Fibroblast of gingiva (primary cell): Measurements from ENCODE around the gene CLRN2.
"Not testable (repeated sequence)": the region's sequence is repeated elsewhere in the genome, so short reads cannot be mapped to it uniquely, and the experiment has no call there.

Experiments
- DNase-seq: peaks from one replicate; pipeline ENCODE4 v3.0.0-alpha.2; 2011; ENCODE audit warnings: low read depth

Gene CLRN2

DNA sequence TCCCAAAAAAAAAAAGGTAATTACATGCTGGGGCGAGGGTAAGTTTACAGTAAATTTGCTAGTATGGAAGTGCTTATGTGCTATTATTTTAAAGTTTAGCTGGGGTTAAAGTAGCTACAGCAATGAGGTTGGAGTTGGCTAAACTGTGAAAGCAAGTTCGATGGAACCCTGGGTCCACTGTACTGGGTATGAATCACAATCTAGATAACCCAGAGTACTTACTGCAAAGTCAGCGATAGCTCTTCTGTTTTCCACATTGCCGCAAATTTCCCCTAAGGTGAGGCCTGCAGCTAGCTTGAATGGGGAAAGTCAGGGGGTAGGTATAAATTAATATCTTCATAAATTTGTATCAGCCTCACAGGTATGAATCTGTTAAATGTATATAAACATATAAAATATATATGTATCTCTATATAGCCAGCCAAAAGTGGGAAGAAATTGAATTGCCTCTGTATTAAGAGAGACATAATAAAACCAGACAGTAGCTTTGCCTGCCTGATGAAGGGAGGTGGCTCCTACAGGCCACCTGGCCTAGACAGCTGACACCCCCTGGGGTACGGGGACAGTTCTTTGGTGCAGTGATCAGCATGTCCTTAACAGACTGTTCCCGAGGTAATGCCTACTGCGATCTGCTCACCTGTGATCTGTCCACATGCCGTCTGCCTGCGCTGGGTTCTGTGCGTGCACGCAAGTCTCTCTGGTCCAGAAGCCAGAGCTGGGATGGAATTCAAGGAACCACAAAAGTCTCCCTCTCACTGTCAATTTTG is 30.6 kb downstream of the CLRN2 start:
- DNase-seq, result no peak

DNA sequence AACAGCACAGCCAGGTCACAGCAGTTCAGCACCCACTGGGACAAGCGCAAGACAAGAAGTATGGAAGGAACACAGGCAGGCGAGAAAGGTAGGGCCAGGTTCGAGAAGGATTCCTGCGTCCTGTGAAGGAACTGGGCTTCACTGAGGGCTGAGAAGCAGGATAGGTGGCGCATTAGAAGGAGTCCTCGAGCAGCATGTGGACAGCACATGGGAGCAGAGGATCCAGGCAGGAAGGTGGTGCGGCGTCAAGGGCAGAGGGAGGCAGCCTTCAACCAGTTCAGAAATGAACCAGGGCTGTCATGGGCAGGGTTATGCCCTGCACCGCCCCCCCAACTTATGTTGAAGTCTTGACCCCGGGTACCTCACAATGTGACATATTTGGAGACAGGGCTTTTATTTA is 31.3 kb downstream of the CLRN2 start:
- no peak for DNase-seq

DNA sequence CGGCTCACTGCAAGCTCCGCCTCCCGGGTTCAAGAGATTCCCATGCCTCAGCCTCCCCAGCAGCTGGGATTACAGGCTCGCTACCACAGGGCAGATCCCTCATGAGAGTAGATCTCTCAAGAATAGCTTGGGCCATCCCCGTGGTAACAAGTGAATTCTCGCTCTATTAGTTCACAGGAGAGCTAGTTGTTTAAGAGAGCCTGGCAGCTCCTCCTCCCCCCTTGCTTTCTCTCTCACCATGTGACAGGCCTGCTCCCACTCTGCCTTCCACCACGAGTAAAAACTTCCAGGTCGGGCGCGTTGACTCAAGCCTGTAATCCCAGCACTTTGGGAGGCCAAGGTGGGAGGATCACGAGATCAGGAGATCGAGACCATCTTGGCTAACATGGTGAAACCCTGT is 31.7 kb downstream of the CLRN2 start:
- DNase-seq, result no peak

DNA sequence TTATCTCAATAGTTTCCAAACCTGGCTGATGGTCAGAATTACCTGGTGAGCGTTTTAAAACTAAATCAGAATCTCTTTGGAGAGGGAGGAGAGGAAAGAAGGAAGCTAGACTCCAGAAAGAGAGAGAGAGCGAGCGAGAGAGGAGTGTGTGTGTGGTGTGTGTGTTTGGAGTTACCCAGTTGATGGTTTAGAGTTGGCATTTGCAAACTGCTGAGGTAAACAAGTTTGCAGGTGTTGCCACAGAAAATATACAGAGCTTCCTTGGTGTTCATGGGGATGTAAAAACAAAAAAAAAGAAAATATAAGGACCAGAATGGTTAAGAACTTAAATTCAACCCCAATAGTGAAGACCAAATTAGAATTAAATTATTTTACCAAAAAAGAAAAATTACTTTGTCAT is 35.6 kb downstream of the CLRN2 start:
- DNase-seq, result no peak

DNA sequence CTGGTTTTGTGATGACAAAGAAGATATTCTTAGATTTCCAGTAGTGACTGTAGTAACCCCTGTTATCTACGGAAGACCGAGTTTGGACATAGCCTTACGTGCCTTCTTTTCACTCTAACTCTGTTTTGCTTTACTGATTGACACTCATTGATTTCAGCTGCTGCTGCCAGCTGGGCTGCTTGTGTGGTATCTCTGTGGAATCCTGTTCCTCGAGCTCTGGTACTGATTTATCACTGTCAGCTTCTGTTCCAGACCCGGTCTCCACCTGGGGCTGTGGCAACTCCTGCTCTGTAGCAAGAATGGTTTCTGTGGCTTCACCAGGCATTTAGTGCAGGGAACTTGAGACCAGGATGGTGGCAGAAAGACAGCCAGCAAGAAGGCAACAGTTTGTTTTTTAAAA is 37.5 kb downstream of the CLRN2 start:
- DNase-seq, result no peak

DNA sequence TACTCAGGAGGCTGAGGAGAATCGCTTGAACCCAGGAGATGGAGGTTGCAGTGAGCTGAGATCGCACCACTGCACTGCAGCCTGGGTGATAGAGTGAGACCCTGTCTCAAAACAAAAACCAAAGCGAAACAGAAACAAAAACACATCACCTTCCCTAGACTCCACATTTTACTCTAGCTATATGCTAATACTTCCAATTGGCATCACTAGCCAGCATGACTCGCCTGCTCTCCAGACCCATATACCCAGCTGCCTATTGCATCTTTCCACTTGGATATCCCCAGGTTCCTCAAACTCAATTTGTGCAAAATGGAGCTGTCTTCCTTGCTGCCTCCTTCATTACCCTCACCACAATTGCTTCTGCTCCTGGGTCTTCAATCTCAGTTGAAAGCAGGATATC is 39.6 kb downstream of the CLRN2 start:
- no peak for DNase-seq

DNA sequence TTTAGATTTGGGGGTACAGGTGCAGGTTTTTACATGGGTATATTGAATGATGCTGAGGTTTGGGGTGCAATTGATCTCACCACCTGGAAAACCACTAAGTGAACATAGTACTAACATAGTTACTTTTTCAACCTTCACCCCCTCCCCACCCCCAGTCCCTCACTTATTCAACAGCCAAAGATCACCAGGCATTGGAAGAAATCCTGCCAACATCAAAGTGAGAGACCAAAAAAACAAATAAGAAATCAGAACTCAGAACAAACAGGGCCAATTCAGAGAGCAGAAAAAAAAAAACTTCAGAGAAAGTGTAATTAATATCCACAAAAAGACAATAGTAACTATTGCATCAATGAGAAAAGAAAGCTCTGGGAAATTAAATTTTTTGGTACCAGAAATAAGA is 41.5 kb downstream of the CLRN2 start:
- no peak for DNase-seq

DNA sequence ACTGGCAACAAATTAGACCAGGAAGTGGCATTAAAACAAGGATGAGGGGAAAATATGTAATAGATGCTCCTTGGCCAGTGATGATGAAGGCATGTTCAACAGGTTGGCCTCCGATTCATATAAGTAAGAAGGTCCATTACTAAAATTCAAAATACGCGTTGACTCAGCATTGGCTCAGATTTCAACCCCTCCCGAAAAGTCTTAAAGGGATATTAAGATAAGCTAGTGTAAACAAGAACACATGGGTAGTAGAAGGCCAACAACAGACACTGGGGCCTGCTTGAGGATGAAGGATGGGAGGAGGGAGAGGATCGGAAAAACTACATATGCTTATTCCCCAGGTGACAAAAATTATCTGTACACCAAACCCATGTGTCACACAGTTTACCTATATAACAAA is 42.9 kb downstream of the CLRN2 start:
- no peak for DNase-seq

DNA sequence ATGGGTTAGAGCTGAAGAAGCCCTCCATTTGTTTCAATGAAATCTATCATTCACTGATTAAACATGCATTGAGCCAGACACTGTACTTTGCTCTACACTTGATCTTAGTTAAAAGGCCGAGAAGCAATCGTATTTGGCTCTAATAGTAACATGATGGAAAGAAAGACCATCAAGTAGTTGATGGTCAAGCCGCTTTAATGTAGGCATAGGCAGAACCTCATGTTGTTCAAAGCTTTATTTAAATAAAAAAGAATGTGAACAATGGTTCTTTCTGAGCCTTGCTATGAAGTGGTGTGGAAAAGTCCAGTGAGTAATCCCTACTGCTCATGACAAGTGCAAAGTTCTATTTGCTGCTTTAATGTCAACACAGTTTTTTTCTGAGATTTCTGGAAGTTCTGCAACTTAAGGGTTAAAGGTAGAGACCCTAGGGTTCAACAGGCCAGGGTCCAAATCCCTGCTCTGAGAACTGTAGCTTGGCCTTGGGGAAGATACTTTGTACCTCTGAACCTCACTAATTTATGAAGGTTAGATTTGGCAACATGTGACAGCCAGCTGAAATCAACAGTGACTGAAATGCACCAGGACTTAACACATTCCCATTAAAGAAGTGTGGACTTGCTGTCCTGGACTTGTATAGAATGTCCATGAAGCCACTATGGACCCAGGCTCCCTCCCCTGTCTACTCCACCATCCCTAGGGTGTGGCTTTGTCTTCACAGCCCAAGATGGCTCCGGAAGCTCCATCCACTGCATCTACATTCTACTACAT is 44.2 kb downstream of the CLRN2 start:
- no peak for DNase-seq

DNA sequence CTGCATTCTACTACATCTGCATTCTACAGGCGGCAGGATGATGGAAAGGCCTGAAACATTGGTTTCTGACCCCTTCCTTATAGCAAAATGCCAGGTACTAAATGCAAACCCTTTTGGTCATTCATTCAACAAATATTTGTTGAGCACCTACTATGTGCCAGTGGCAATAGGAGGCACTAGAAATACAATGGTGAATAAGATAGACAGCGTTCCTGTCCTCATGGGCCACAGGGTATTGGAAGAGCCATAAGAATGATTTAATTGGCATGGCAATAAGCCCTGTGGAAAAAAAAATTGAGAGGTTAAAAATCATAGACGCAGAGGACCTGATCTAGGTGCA is 44.7 kb downstream of the CLRN2 start:
- DNase-seq, result no peak

DNA sequence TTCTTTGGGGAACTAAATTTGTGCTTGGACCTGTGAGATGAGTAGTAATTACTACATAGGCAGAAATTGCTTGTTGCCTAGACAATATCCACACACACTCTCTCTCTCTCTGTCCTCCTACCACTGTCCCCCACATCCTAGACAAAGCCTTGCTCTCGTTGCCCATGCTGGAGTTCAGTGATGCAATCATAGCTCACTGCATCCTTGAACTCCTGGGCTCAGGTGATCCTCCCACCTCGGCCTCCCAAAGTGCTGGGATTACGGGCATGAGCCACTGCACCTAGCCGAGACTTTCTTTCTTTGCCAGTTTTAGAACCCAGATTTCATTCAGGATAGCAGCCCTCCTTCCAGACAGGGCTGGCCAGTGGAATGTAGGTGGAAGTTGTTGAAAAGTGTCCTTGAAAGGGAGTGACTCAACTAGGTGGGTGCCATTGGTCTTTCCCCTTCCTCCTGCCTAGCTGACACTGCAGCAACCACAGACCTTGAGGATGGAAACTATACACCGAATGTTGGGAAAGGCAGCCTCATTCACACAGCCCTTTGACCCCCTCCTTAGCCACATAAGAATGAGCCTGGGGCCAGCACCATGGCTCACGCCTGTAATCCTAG is 45.2 kb downstream of the CLRN2 start:
- no peak for DNase-seq

DNA sequence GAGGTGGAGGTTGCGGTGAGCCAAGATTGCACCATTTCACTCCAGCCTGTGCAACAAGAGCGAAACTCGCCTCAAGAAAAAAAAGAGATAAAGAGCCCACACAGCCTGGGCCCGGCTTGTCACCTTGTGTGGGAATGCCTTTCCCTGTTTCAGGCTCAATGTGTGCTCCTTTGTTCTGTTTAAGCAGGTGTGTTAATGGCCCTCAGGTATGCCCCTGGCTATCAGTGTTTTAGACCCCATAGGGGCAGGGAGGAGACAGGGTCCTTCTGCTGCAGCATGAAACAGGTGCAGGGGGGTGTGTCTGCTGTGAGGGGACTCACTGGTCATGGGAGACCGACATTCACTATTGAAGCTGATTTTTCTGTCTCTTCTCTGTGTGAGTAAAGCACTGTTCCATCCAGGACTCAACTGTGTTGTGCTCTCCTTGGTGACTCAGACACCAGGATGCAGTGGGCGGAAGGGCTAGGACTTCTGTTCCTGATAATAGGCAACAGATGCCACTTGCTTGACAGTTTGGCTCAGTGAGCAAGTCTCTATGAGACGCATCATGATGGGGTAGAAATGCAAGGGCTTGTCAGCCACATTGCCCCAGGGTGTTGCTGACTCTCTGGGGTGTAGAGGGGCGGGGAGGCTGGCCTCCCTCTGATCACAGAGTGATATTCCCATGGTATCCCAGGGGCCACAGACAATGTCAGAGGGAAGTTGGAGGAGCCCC is 46.4 kb downstream of the CLRN2 start:
- peak; percentile 58 for DNase-seq

DNA sequence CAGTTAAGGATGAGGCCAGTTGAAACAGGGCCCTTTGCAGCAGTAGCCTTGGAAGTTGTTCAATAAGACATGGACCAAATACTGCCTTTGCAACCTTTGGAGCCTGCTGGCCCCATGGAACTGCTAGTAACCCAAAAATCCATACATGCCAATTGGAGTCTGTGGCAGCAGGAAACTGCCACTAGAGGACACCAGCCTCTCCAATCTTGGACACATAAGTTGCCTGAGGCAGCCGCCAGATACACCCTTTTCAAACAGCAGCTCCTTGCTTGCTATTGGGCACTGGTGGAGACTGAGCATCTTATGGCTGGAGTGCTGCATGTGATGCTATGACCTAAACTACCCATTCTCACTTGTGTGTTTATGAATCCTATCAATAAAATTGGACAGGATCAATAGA is 47.2 kb downstream of the CLRN2 start:
- no peak for DNase-seq

DNA sequence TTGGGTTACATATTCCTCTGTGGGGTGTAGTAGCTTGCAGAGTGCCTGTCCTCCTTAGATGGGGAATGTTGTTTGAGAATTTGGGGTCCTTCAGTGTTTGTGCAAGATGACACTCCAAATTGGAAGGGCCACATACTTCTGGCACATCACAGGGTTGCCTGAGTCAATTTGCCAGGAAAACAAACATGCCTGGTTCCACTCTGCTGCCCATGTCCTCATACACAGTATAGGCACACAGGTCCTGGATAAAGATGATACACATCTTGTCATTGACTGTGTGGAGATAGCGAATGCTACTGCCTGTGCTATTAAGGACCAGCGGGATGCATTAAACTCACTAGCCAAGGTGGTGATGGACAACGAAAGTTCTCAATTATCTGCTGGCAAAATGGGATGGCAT is 50.9 kb downstream of the CLRN2 start:
- DNase-seq, result no peak

DNA sequence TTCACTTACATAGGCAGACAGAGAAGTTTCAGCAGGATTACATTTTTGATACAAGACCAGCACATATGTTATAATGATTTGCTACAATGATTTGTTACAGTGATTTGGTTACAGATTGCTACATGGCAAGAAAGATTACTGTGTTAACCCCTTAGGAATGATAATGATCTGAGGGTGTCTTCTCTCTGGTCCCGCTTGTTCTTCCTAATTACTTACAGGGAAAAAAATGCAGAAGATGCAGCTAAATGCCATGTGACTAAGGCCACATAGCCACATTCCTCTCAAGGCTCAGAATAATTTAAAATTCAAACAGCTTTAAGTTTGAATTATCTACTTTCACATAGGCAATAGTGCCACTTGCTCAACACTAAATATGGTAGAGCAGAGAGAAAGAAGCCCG is 52.3 kb downstream of the CLRN2 start:
- peak; percentile 52 for DNase-seq

DNA sequence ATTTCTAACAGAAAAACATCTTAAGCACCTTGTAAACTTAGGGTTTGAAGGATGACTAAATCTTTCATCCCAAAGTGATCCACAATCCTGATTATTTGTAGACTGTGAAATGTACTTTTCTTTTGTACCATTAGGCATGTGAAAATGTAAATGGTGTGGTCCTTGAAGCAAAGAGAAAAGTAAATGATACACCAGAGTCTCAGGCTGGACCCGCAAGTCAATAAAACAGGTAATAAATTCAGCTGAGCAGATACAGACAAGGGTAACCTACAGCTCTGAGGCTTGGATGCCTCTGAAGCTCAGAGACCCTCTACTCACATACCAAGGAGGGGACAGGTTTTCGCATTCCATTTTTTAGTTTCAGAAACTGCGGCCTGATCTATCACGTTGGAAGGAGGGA is 59.2 kb downstream of the CLRN2 start:
- no peak for DNase-seq

DNA sequence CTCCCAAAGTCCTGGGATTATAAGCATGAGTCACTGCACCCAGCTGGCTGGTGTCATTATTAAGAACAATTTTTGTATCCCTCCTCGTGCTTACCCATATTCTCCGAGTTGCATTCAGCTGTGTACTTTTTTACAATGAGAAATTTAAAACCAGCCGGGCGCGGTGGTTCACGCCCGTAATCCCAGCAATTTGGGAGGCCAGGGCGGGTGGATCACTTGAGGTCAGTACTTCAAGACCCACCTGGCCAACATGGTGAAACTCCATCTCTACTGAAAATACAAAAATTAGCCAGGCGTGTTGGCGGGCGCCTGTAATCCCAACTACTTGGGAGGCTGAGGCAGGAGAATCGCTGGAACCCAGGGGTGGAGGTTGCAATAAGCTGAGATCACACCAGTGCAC is 60.2 kb downstream of the CLRN2 start:
- not testable (repeated sequence) for DNase-seq
